ENCODE data around the gene UQCRH.

The UQCRH gene

GRCh38 chr1:46302641-46303037, 859 bp upstream of the UQCRH start:
- TF ChIP-seq, protein P1, sequence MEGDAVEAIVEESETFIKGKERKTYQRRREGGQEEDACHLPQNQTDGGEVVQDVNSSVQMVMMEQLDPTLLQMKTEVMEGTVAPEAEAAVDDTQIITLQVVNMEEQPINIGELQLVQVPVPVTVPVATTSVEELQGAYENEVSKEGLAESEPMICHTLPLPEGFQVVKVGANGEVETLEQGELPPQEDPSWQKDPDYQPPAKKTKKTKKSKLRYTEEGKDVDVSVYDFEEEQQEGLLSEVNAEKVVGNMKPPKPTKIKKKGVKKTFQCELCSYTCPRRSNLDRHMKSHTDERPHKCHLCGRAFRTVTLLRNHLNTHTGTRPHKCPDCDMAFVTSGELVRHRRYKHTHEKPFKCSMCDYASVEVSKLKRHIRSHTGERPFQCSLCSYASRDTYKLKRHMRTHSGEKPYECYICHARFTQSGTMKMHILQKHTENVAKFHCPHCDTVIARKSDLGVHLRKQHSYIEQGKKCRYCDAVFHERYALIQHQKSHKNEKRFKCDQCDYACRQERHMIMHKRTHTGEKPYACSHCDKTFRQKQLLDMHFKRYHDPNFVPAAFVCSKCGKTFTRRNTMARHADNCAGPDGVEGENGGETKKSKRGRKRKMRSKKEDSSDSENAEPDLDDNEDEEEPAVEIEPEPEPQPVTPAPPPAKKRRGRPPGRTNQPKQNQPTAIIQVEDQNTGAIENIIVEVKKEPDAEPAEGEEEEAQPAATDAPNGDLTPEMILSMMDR (IDR thresholded peaks at IDR 0.05; ENCODE audit: low read depth, low read length): no peak
- H3K4me3 ChIP-seq (replicated peaks in 1 of 2; ENCODE audit: low read depth in 2 of 2, low read length in 2 of 2): peak overlapping the region; percentile 79
- peak; percentile 41 to 44 for DNase-seq (ENCODE audit: low read depth in 2 of 2)

GRCh38 chr1:46303872-46304326, 401 bp downstream of the UQCRH start:
- TF ChIP-seq, protein P1 (IDR thresholded peaks at IDR 0.05; ENCODE audit: low read depth, low read length): no peak
- DNase-seq (ENCODE audit: low read depth in 2 of 2): peak in 1 of 2 donors; percentile 15
- peak overlapping the region; percentile 76 to 79 for H3K4me3 ChIP-seq (replicated peaks in 1 of 2; ENCODE audit: low read depth in 2 of 2, low read length in 2 of 2)

DNA sequence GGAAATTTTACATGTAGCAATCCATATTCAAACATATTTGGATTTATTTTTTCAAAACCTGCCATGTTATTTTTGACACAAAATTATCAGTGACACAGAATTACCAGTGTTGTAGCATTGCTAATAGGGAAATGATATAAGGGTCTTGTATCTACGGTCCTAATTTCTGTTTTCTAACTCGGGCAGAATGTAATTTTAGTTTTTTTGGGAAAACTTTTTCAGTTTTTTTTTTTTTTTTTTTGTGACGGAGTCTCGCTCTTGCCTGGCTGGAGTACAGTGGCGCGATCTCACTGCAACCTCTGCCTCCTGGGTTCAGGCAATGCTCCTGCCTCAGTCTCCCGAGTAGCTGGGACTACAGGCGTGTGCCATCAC, 2.6 kb downstream of the UQCRH start:
- H3K4me3 ChIP-seq (replicated peaks in 1 of 2; ENCODE audit: low read depth in 2 of 2, low read length in 2 of 2): no peak overlapping the region
- no peak for DNase-seq (ENCODE audit: low read depth in 2 of 2)
- TF ChIP-seq, protein P1 (IDR thresholded peaks at IDR 0.05; ENCODE audit: low read depth, low read length): no peak

DNA sequence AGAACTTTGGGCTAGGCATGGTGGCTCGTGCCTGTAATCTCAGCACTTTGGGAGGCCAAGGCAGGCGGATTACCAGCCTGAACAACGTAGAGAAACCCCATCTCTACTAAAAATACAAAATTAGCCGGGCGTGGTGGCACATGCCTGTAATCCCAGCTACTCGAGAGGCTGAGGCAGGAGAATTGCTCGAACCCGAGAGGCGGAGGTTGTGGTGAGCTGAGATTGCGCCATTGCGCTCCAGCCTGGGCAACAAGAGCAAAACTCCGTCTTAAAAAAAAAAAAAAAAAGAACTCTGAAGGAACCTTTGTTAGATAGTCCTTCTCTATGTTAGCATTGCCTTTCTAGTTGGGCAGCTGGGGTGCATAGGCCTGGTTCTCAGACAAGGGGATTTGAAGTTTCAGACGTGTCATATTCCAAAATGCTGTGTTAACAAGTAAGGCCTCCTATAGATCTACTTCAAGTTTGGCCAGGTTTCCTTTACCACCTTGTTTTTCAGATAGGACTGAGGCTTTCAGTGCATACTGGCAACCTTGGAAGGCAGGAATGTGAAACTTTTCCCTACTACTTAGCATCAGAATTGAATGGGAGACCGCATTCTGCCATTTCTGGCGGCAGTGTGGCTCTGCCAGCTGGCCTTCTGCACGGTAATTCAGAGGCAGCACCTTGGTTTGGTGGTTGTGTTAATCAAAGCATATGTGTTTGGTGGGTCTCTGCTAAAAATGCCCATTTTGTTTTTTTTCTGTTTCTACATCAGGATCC, 6.1 kb downstream of the UQCRH start:
- TF ChIP-seq, protein P1 (IDR thresholded peaks at IDR 0.05; ENCODE audit: low read depth, low read length): no peak
- DNase-seq (ENCODE audit: low read depth in 2 of 2): no peak
- H3K4me3 ChIP-seq (replicated peaks in 1 of 2; ENCODE audit: low read depth in 2 of 2, low read length in 2 of 2): no peak overlapping the region

- no peak overlapping the region for H3K4me3 ChIP-seq (replicated peaks in 1 of 2; ENCODE audit: low read depth in 2 of 2, low read length in 2 of 2)
- no peak for DNase-seq (ENCODE audit: low read depth in 2 of 2)
- TF ChIP-seq, protein P1 (IDR thresholded peaks at IDR 0.05; ENCODE audit: low read depth, low read length): no peak
Measured at GRCh38 chr1:46310321-46310720, 6.8 kb downstream of the UQCRH start.

GRCh38 chr1:46315669-46316403, 12.3 kb downstream of the UQCRH start:
- TF ChIP-seq, protein P1 (IDR thresholded peaks at IDR 0.05; ENCODE audit: low read depth, low read length): no peak
- peak in 1 of 2 donors; percentile 62 for DNase-seq (ENCODE audit: low read depth in 2 of 2)
- H3K4me3 ChIP-seq (replicated peaks in 1 of 2; ENCODE audit: low read depth in 2 of 2, low read length in 2 of 2): no peak overlapping the region
